H1 (cell line): ENCODE data around the gene HLA-A. TPM values are rescaled to one million over a fixed set of nuclear protein-coding genes. Genes with fewer than 3 reads are reported as not detected.

Experiments used
- BRCA1 ChIP-seq: IDR thresholded peaks from 2 replicates; pipeline ENCODE4 v1.6.1; 2012; ENCODE audit warnings: low read depth, low read length, improper control_type of control experiment
- CHD1 ChIP-seq: IDR thresholded peaks from 2 replicates; pipeline ENCODE4 v1.6.1; 2012; ENCODE audit warnings: low read depth, low read length, improper control_type of control experiment
- HDAC6 ChIP-seq: IDR thresholded peaks from one replicate; pipeline ENCODE4 v1.7.1; 2012; ENCODE audit warnings: low read depth, mild to moderate bottlenecking, inconsistent platforms, low read length, moderate library complexity
- KDM1A ChIP-seq: fragments of 200-600, 300-600 bp; sonication (generic); IDR thresholded peaks from 2 replicates; pipeline ENCODE4 v1.7.1; 2016; ENCODE audit warnings: mild to moderate bottlenecking, low read length, borderline replicate concordance
- POLR2A ChIP-seq, 2 experiments: IDR thresholded peaks; 1 replicate in 1 of 2; 2 replicates in 1 of 2; pipeline ENCODE4 v1.6.1; 2011; ENCODE audit warnings: low read depth in 2 of 2, low read length in 2 of 2, mild to moderate bottlenecking in 2 of 2; ENCODE audit errors: control extremely low read depth in 1 of 2
- SP1 ChIP-seq: IDR thresholded peaks from 2 replicates; pipeline ENCODE4 v1.6.1; 2011; ENCODE audit warnings: low read depth, low read length
- TAF7 ChIP-seq: optimal IDR thresholded peaks from 2 replicates; pipeline ENCODE3; 2011; ENCODE audit warnings: low read depth, mild to moderate bottlenecking, inconsistent platforms, low read length, moderate library complexity, borderline replicate concordance
- TBP ChIP-seq: IDR thresholded peaks from 2 replicates; pipeline ENCODE4 v1.6.1; 2011; ENCODE audit warnings: low read depth, low read length, improper control_type of control experiment
- polyA plus RNA-seq, 7 experiments: library from polyadenylated mRNA; depleted of rRNA in 3 of 7; stranded (reverse) in 5 of 7; unstranded in 2 of 7; fragments of >200 nt in 5 of 7; fragments of 200-250 nt in 2 of 7; gene quantifications; 1 replicate in 5 of 7; 2 replicates in 1 of 7; 4 replicates in 1 of 7; pipeline versions ENCODE4 v1.2.1 to v1.2.3, GENCODE V29; 2011 to 2013; ENCODE audit warnings: missing spikeins in 2 of 7, mixed read lengths in 2 of 7
- total RNA-seq: library from RNA; stranded (reverse); fragmentation: NEBNext Ultra II Directional; extraction: Animal tissue kit (Norgen Biotek cat#: 25700); gene quantifications from 2 replicates; pipeline ENCODE4 v1.2.1, GENCODE V29; 2021

Gene HLA-A
- total and polyA plus RNA-seq, 2 of the 8 experiments (the other 6 are each of a cell fraction or from before 2014, with no cell fraction given) = 221 to 474 TPM

GRCh38 chr6:29953001-29953441 is 10.7 kb downstream of the HLA-A start (continued):
- TF ChIP-seq BRCA1 = no peak
- no peak for TF ChIP-seq POLR2A (IDR thresholded peaks at IDR 0.05; ENCODE audit: control extremely low read depth in 1 of 2, low read depth in 2 of 2, low read length in 2 of 2)
- no peak for TF ChIP-seq KDM1A
- no peak for TF ChIP-seq HDAC6
- TF ChIP-seq TAF7 = no peak
- TF ChIP-seq CHD1 = no peak
- no peak for TF ChIP-seq SP1
- TF ChIP-seq TBP = no peak
